GM11168 (cell line): ENCODE data around the gene FETUB.

Experiments used
- in situ Hi-C: fragments of 300-500 bp; cut with MboI; formaldehyde crosslinking; loops from one replicate; pipeline ENCODE4 v1.12.0; 2022; ENCODE audit warnings: low sequenced_read_pairs; ENCODE audit not compliant: unreplicated experiment

Gene FETUB, protein sequence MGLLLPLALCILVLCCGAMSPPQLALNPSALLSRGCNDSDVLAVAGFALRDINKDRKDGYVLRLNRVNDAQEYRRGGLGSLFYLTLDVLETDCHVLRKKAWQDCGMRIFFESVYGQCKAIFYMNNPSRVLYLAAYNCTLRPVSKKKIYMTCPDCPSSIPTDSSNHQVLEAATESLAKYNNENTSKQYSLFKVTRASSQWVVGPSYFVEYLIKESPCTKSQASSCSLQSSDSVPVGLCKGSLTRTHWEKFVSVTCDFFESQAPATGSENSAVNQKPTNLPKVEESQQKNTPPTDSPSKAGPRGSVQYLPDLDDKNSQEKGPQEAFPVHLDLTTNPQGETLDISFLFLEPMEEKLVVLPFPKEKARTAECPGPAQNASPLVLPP

GRCh38 chr3:186639778-186640472, at the start of gene FETUB:
FETUB (plus strand) TSS chr3:186640399; CDS start chr3:186640461, 62 bp downstream.
- in situ Hi-C loops = no loop called here

DNA sequence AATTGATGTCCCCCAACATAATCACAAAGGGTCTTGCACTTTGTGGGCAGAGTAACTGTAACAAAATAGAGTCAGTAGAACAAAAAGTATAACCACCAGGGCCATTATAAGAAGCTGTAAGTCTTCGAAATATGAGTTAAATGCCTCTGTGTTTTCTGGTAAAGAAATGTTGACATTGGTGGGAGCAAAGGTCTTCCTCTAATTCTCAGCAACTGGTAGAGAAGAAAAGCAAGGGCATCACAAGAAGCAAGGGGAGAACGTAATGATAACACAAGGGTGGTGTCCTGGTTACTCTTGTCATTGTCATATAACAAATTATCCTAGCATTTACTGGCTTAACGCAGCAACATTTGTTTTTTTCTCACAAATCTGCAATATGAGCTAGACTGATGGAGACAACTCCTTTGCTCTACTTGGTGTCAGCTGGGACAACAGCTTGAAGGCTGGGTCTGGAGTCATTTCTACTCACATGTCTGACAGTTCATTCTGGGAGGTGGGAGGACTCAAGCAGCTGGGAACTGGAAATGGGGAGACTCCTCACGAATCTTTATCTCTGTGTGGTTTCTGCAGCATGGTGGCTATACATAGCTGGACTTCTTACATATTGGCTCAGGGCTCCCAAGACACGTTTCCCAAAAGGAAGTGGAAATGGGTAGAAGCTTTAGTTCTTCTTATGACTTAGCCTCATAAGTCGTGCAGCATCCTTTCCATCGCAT, 49.5 kb upstream of the FETUB start:
- in situ Hi-C loops = no loop called here

- in situ Hi-C loops = no loop called here
These were observed 47.5 kb upstream of the FETUB start for GRCh38 chr3:186592682-186593081.

GRCh38 chr3:186593862-186594261, 46.3 kb upstream of the FETUB start:
- in situ Hi-C loops = no loop called here

DNA sequence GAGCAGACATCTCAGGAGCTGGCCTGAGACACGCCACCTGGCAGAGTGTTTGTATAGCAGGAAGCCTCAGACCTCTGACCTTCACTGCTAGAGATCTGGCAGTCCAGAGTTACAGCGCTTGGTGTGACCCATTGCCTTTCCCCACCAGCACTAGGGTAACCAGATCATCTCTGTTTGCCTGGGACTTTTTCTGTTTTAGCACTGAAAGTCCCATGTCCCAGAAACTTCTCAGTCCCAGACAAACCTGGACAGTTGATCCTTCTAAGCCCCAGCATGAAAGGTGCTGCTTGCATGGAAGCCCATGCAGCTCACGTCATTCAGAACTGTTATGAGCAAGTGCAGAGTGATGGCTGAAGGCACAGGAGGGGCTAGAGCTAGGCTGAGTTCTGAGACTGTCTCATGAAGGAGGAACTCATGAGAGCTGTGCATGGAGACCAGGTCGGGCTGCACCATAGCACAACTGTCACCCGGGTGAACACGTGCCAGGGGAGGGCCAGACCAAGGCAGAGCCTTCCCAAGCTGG, 45.5 kb upstream of the FETUB start:
- in situ Hi-C loops = no loop called here

DNA sequence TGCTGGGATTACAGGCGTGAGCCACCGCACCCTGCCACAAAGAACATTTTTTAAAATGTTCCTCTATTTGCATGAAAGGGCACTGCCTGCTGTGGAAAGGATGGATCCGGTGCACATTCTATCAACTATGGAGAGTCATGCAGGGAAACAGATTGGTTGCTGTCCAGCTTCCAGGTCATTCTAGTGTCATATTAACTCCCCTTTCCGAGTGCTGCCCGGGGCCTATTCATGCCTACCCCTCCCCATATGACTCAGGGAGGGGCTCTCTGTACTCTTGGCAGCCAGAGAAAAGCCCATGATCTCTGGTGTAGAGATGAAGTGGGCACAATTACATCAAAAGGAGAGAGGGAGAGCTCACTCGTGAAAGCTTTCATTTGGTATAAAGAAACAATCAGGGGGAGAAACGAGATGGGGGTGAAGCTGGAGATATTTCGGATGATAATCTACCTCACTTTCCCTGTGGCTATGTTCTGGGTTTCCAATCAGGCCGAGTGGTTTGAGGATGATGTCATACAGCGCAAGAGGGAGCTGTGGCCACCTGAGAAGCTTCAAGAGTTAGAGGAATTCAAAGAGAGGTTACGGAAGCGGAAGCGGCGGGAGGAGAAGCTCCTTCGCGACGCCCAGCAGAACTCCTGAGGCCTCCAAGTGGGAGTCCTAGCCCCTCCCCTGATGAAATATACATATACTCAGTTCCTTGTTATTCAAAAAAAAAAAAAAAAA, 43.5 kb upstream of the FETUB start:
- in situ Hi-C loops = no loop called here

DNA sequence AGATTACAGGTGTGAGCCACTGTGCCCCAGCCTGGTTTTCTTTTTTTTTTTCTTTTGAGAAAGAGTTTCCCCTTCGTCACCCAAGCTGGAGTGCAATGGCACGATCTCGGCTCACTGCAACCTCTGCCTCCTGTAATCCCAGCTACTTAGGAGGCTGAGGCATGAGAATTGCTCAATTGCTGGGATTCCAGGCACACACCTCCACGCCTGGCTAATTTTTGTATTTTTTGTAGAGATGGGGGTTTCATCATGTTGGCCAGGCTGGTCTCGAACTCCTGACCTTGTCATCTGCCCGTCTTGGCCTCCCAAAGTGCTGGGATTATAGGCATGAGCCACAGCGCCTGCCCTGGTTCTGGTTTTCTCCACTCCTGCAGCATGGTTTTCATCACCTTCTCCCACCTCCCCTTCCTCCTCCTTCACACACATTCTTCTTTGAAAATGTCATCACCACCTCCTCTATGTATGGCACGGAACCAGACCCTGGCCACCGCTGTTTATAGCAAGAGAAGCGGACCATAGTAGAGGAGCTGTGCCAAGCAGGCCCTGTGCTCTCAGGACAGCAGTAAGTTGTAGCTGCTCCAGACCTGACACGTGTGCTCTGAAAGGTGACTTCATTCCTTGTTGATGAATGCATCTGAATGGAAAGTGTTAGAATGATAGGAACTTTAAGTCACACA, 42.0 kb upstream of the FETUB start:
- in situ Hi-C loops = no loop called here

- in situ Hi-C loops = no loop called here
These were observed 41.4 kb upstream of the FETUB start for GRCh38 chr3:186598794-186599141.

- in situ Hi-C loops = no loop called here
These were observed 40.9 kb upstream of the FETUB start for GRCh38 chr3:186599142-186599784.

GRCh38 chr3:186599785-186600166, 40.4 kb upstream of the FETUB start:
- in situ Hi-C loops = no loop called here

- in situ Hi-C loops = no loop called here
These were observed 39.3 kb upstream of the FETUB start for GRCh38 chr3:186600896-186601295.

DNA sequence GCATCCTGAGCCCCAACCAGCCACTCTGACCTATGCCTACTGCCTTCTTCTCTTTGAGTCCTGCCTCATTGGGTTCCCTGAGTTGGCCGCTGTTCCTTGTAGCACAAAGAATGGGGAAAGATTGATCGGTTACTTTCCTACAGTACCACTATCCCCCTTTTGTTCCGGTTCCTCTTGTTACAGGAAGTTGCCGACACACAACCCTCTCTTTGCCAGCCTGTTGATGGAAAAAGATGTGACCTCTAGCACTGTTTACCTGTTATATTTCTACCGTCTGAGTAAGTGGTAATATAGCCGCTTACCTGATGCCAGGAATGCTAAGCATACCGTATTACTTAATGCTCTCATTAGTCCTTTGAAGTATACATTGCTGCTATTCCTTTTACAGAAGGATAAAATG, 37.0 kb upstream of the FETUB start:
- in situ Hi-C loops = no loop called here

- in situ Hi-C loops = no loop called here
These were observed 35.1 kb upstream of the FETUB start for GRCh38 chr3:186605078-186605477.

DNA sequence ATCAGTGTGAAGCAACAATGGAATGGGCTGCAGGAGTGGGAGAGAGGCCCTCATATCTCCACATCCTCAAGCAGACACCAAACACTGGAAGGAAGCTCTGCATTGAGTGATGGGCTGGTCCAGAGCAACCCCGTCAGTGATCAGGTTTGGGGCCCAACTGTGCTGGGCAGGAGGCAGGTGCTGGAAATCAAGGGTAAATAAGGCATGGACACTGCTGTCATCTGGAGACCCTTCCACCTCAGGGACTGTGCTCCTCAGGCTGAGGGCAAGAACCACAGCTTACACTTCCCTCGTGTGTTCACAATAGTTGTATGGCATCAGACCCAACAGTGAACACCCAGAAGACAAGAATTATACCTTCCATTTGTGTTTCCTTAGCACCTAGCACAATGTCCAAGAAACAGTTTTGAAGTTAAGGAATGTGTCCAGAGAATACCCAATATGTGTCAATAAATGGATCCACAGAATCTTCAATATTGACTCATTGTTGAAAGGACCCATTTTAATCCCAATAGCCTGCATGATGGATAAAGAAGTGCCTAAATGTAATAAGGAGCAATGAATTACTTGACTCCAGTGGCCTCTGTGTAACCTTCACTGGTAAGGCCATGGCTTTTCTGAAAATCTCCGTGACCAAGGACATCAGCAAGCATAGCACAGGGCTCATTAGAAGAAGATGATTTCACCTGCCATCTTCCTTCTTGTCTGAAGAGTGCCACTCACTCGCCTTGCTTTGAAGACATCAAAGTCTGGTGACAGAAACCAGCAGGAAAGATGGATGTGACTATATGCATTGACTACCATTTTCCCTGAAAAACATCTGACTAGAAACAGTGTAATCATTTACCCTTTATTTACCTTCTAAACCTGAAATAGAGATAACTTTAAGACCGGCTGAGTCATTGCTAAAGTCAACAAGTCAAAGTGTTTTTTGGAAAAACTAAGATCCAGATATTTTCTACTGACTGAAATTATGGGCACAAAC, 34.3 kb upstream of the FETUB start:
- in situ Hi-C loops = no loop called here

DNA sequence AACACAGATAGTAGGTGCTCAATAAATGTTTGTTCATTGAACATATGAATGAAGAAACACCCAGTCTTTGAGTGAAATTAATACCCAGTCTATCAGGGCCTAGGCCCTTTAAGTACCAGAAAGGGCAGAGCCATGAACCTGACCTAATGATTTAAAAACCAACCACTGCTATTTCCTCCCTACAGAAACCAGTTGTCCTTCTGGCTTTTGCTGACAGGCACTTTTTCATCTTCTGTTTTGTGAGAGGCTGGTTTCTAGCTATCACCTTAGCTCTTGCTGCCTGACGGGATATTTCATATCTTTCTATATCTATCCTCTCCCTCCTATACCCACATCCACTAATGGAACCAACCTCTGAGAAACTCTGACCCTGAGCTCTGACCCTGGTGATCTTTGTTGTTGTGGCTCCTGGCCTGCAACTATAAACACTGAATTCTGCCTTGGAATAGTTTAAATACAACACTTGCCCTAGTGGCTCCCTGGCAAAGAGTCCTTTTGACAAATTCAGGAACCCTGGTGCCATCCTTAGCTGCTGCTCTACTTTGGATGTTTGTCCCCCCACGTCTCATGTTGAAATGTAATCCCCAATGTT, 31.5 kb upstream of the FETUB start:
- in situ Hi-C loops = no loop called here

- in situ Hi-C loops = no loop called here
These were observed 30.8 kb upstream of the FETUB start for GRCh38 chr3:186609247-186609868.

DNA sequence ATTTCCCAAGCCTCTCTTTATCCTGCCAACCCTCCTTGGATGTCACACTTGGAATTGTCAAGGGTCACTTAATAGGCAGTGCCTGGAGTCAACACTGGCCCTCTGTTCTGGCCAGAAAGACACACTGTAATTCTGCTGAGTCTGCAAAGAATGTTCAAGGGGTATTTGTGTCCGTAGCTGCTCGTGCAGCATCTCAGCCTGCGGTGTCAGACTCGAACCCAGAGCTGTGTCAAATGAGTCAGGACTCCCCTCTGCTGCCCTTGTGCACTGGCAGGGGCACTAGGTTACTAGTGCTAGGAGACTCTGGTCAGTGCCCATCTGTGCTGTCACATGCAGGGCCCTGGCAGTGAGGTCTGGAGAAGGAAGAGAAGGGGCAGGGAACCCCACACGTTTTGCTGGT, 28.1 kb upstream of the FETUB start:
- in situ Hi-C loops = no loop called here
